ENCODE measurements around the gene MTHFD2. TPM values are rescaled to one million over a fixed set of nuclear protein-coding genes. Genes with fewer than 3 reads are reported as not detected.

The MTHFD2 gene
- total RNA-seq, 1 experiment from 2014 or later: 470 TPM

GRCh38 chr2:74149570-74150319, 48.7 kb upstream of the MTHFD2 start:
- no TSS peak for BruUV-seq (replicated peaks)
- H3K9me3 Mint-ChIP-seq (ENCODE audit: unreplicated experiment): no peaks in the 10 kb centered on the region
- intact Hi-C loops (cut with micrococcal nuclease; ENCODE audit: unreplicated experiment): loop anchor here (2.0 to 10.0 kb wide), 3 partner anchors 29 to 215 kb away; partner anchors contain the start of genes MOB1A and MTHFD2
- DNase-seq: no peak
- H3K9me3 ChIP-seq: no peaks in the 10 kb centered on the region
- peaks cover 6% of the 10 kb centered on the region for H3K4me1 Mint-ChIP-seq (ENCODE audit: low read depth, unreplicated experiment)
- no peak for TF ChIP-seq CTCF (IDR thresholded peaks at IDR 0.05; ENCODE audit: insufficient read depth in 1 of 2, low read depth in 1 of 2, low read length in 1 of 2, severe bottlenecking in 1 of 2, unreplicated experiment in 1 of 2)
- no peaks in the 10 kb centered on the region for H3K36me3 ChIP-seq (ENCODE audit: control insufficient read depth, insufficient read depth, low read length)
- peaks cover 48% of the 10 kb centered on the region for H3K36me3 Mint-ChIP-seq (ENCODE audit: insufficient read depth, unreplicated experiment)
- H3K4me3 ChIP-seq (ENCODE audit: low read depth, low read length): no peak overlapping the region; the same call in 1 of the 2 replicates
- no peaks in the 10 kb centered on the region for H3K27me3 Mint-ChIP-seq (ENCODE audit: insufficient read depth, unreplicated experiment)
- H3K4me1 ChIP-seq: peaks cover 7% of the 10 kb centered on the region; the same call in 1 of the 2 replicates
- ChIA-PET POLR2A (no interaction called here), CTCF (interaction anchor here (0.7 to 2.1 kb wide), 2 partner anchors 29 to 100 kb away, joined by 4 to 9 read pairs; no protein-coding TSS in a partner anchor)
- H3K4me3 Mint-ChIP-seq (ENCODE audit: unreplicated experiment): no peak overlapping the region
- H3K27me3 ChIP-seq (replicated peaks; ENCODE audit: control insufficient read depth, insufficient read depth, low read length): no peaks in the 10 kb centered on the region
- no peak overlapping the region for H3K27ac Mint-ChIP-seq (ENCODE audit: unreplicated experiment)

- no TSS peak for BruUV-seq (replicated peaks)
- ChIA-PET POLR2A (no interaction called here), CTCF (no interaction called here)
- Mint-ChIP-seq H3K4me1 (ENCODE audit: low read depth, unreplicated experiment) (peaks cover 6% of the 10 kb centered on the region), H3K9me3 (ENCODE audit: unreplicated experiment) (no peaks in the 10 kb centered on the region), H3K4me3 (ENCODE audit: unreplicated experiment) (no peak overlapping the region), H3K36me3 (ENCODE audit: insufficient read depth, unreplicated experiment) (peaks cover 80% of the 10 kb centered on the region), H3K27ac (ENCODE audit: unreplicated experiment) (no peak overlapping the region), H3K27me3 (ENCODE audit: insufficient read depth, unreplicated experiment) (no peaks in the 10 kb centered on the region)
- no peaks in the 10 kb centered on the region for H3K9me3 ChIP-seq
- TF ChIP-seq CTCF (IDR thresholded peaks at IDR 0.05; ENCODE audit: insufficient read depth in 1 of 2, low read depth in 1 of 2, low read length in 1 of 2, severe bottlenecking in 1 of 2, unreplicated experiment in 1 of 2): no peak
- H3K4me1 ChIP-seq: peaks cover 7% of the 10 kb centered on the region; the same call in 1 of the 2 replicates
- intact Hi-C loops (cut with micrococcal nuclease; ENCODE audit: unreplicated experiment): no loop called here
- H3K4me3 ChIP-seq (ENCODE audit: low read depth, low read length): no peak overlapping the region
- no peaks in the 10 kb centered on the region for H3K36me3 ChIP-seq (ENCODE audit: control insufficient read depth, insufficient read depth, low read length)
- no peak for DNase-seq
- no peaks in the 10 kb centered on the region for H3K27me3 ChIP-seq (replicated peaks; ENCODE audit: control insufficient read depth, insufficient read depth, low read length)
These were observed 45.5 kb upstream of the MTHFD2 start for GRCh38 chr2:74152954-74153353.

DNA sequence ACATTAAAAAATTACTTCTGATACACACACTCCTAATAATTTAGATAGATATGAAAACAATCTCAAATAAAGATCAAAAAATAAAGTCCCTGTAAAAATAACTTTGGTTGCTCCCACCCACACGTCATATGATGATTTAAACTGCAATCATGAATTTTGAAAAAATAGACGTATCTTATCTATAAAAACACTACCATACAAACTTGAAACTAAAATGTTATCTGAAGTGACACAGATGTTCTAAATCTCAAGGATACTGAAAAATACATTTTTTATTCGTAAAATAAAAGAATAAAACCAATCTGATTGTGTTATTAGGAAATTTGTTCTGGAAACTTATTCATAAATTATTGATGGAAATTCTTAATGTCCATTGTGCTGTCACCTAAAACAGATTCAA, 42.6 kb upstream of the MTHFD2 start:
- no peak for DNase-seq
- ChIA-PET POLR2A (no interaction called here), CTCF (no interaction called here)
- TF ChIP-seq CTCF (IDR thresholded peaks at IDR 0.05; ENCODE audit: insufficient read depth in 1 of 2, low read depth in 1 of 2, low read length in 1 of 2, severe bottlenecking in 1 of 2, unreplicated experiment in 1 of 2): no peak
- H3K9me3 Mint-ChIP-seq (ENCODE audit: unreplicated experiment): no peaks in the 10 kb centered on the region
- Histone ChIP-seq H3K4me3 (ENCODE audit: low read depth, low read length) (no peak overlapping the region), H3K36me3 (ENCODE audit: control insufficient read depth, insufficient read depth, low read length) (no peaks in the 10 kb centered on the region), H3K27me3 (replicated peaks; ENCODE audit: control insufficient read depth, insufficient read depth, low read length) (no peaks in the 10 kb centered on the region), H3K4me1 (no peaks in the 10 kb centered on the region), H3K9me3 (no peaks in the 10 kb centered on the region)
- no peak overlapping the region for H3K4me3 Mint-ChIP-seq (ENCODE audit: unreplicated experiment)
- no peak overlapping the region for H3K27ac Mint-ChIP-seq (ENCODE audit: unreplicated experiment)
- intact Hi-C loops (cut with micrococcal nuclease; ENCODE audit: unreplicated experiment): no loop called here
- BruUV-seq (replicated peaks): TSS peak; percentile 13
- no peaks in the 10 kb centered on the region for H3K27me3 Mint-ChIP-seq (ENCODE audit: insufficient read depth, unreplicated experiment)
- H3K4me1 Mint-ChIP-seq (ENCODE audit: low read depth, unreplicated experiment): no peaks in the 10 kb centered on the region
- peaks cover 95% of the 10 kb centered on the region for H3K36me3 Mint-ChIP-seq (ENCODE audit: insufficient read depth, unreplicated experiment)

All from Caco-2 (cell line).